Activated naive CD4-positive, alpha-beta T cell treated with anti-CD3 and anti-CD28 coated beads for 36 hours (primary cell): ENCODE results near the gene XPR1. TPM values are rescaled to one million over a fixed set of nuclear protein-coding genes. Genes with fewer than 3 reads are reported as not detected.

Experiments used
- CTCF ChIA-PET: fragments of 350-600 bp; sonication (Branson Sonifier 250); formaldehyde crosslinking; loops from one replicate; lab custom pipeline; 2021; ENCODE audit warnings: antibody characterized with exemption; lab: Charles Lee
- DNase-seq: peaks from one replicate; pipeline ENCODE4 v3.0.0-alpha.2; 2020
- H3K27ac Mint-ChIP-seq: one replicate; pipeline ENCODE4 v1.8.0; 2021; ENCODE audit warnings: mild to moderate bottlenecking, mixed read lengths
- H3K27me3 Mint-ChIP-seq: one replicate; pipeline ENCODE4 v1.8.0; 2021; ENCODE audit warnings: low read depth, mixed read lengths
- H3K36me3 Mint-ChIP-seq: one replicate; pipeline ENCODE4 v1.8.0; 2021; ENCODE audit warnings: low read depth, mixed read lengths
- H3K4me1 Mint-ChIP-seq: one replicate; pipeline ENCODE4 v1.8.0; 2021; ENCODE audit warnings: low read depth, mixed read lengths
- H3K4me3 Mint-ChIP-seq: one replicate; pipeline ENCODE4 v1.8.0; 2021; ENCODE audit warnings: mild to moderate bottlenecking, moderate library complexity, mixed read lengths
- H3K9me3 Mint-ChIP-seq: one replicate; pipeline ENCODE4 v1.8.0; 2021; ENCODE audit warnings: mixed read lengths
- intact Hi-C: fragments of 100-400 bp; cut with micrococcal nuclease; formaldehyde crosslinking; loops from one replicate; pipeline ENCODE4 v1.15.1; 2023
- total RNA-seq, 2 experiments: library from RNA; stranded (reverse); gene quantifications; one replicate each; pipeline ENCODE4 v1.2.3, GENCODE V29; 2021

XPR1 gene
- total RNA-seq, 2 experiments from 2014 or later = 14.8 to 18.1 TPM

- no peak overlapping the region for H3K27ac Mint-ChIP-seq
- intact Hi-C loops = no loop called here
- no peaks in the 10 kb centered on the region for H3K36me3 Mint-ChIP-seq
- H3K4me3 Mint-ChIP-seq = no peak overlapping the region
- CTCF ChIA-PET = no interaction called here
- no peaks in the 10 kb centered on the region for H3K27me3 Mint-ChIP-seq
- no peaks in the 10 kb centered on the region for H3K9me3 Mint-ChIP-seq
- no peaks in the 10 kb centered on the region for H3K4me1 Mint-ChIP-seq
- DNase-seq = no peak
These were observed 295.5 kb downstream of the XPR1 start for GRCh38 chr1:180927348-180927747.

GRCh38 chr1:180927841-180928240 is 296.0 kb downstream of the XPR1 start:
- no peaks in the 10 kb centered on the region for H3K9me3 Mint-ChIP-seq
- no peaks in the 10 kb centered on the region for H3K4me1 Mint-ChIP-seq
- CTCF ChIA-PET = no interaction called here
- intact Hi-C loops = no loop called here
- H3K36me3 Mint-ChIP-seq = no peaks in the 10 kb centered on the region
- no peaks in the 10 kb centered on the region for H3K27me3 Mint-ChIP-seq
- no peak overlapping the region for H3K27ac Mint-ChIP-seq
- H3K4me3 Mint-ChIP-seq = no peak overlapping the region
- no peak for DNase-seq

- CTCF ChIA-PET = no interaction called here
- no peaks in the 10 kb centered on the region for H3K4me1 Mint-ChIP-seq
- H3K36me3 Mint-ChIP-seq = no peaks in the 10 kb centered on the region
- DNase-seq = no peak
- no peak overlapping the region for H3K27ac Mint-ChIP-seq
- H3K27me3 Mint-ChIP-seq = no peaks in the 10 kb centered on the region
- H3K4me3 Mint-ChIP-seq = no peak overlapping the region
- no peaks in the 10 kb centered on the region for H3K9me3 Mint-ChIP-seq
- intact Hi-C loops = no loop called here
These were observed 296.8 kb downstream of the XPR1 start for GRCh38 chr1:180928331-180929230.

- H3K4me1 Mint-ChIP-seq = no peaks in the 10 kb centered on the region
- H3K9me3 Mint-ChIP-seq = no peaks in the 10 kb centered on the region
- no peak overlapping the region for H3K4me3 Mint-ChIP-seq
- no peak overlapping the region for H3K27ac Mint-ChIP-seq
- no peak for DNase-seq
- no peaks in the 10 kb centered on the region for H3K27me3 Mint-ChIP-seq
- H3K36me3 Mint-ChIP-seq = no peaks in the 10 kb centered on the region
- intact Hi-C loops = no loop called here
- CTCF ChIA-PET = no interaction called here
These were observed 297.6 kb downstream of the XPR1 start for GRCh38 chr1:180929389-180929788.

- Mint-ChIP-seq H3K4me1 (no peaks in the 10 kb centered on the region), H3K27ac (no peak overlapping the region), H3K27me3 (peaks cover 4% of the 10 kb centered on the region), H3K36me3 (no peaks in the 10 kb centered on the region), H3K9me3 (no peaks in the 10 kb centered on the region), H3K4me3 (no peak overlapping the region)
- no peak for DNase-seq
- CTCF ChIA-PET = interaction anchor here (0.7 to 1.3 kb wide), 2 partner anchors 16 to 393 kb away, joined by 3 read pairs; no protein-coding TSS in a partner anchor
- intact Hi-C loops = no loop called here
These were observed 298.9 kb downstream of the XPR1 start for GRCh38 chr1:180930687-180931086.

GRCh38 chr1:180931529-180931928 is 299.7 kb downstream of the XPR1 start:
- Mint-ChIP-seq H3K27ac (no peak overlapping the region), H3K9me3 (no peaks in the 10 kb centered on the region), H3K27me3 (peaks cover 4% of the 10 kb centered on the region), H3K4me3 (no peak overlapping the region), H3K36me3 (no peaks in the 10 kb centered on the region), H3K4me1 (no peaks in the 10 kb centered on the region)
- no peak for DNase-seq
- CTCF ChIA-PET = no interaction called here
- intact Hi-C loops = no loop called here

- intact Hi-C loops = no loop called here
- DNase-seq = no peak
- Mint-ChIP-seq H3K27ac (no peak overlapping the region), H3K9me3 (no peaks in the 10 kb centered on the region), H3K27me3 (peaks cover 4% of the 10 kb centered on the region), H3K36me3 (no peaks in the 10 kb centered on the region), H3K4me3 (no peak overlapping the region), H3K4me1 (no peaks in the 10 kb centered on the region)
- CTCF ChIA-PET = no interaction called here
These were observed 300.6 kb downstream of the XPR1 start for GRCh38 chr1:180932378-180932777.

- Mint-ChIP-seq H3K9me3 (no peaks in the 10 kb centered on the region), H3K27me3 (peaks cover 4% of the 10 kb centered on the region), H3K27ac (peak overlapping the region; percentile 35), H3K4me1 (no peaks in the 10 kb centered on the region), H3K4me3 (no peak overlapping the region), H3K36me3 (no peaks in the 10 kb centered on the region)
- CTCF ChIA-PET = no interaction called here
- intact Hi-C loops = no loop called here
- DNase-seq = no peak
These were observed 301.3 kb downstream of the XPR1 start for GRCh38 chr1:180933141-180933540.

GRCh38 chr1:180934563-180934962 is 302.7 kb downstream of the XPR1 start:
- intact Hi-C loops = no loop called here
- Mint-ChIP-seq H3K27ac (no peak overlapping the region), H3K36me3 (no peaks in the 10 kb centered on the region), H3K9me3 (no peaks in the 10 kb centered on the region), H3K27me3 (peaks cover 4% of the 10 kb centered on the region), H3K4me3 (no peak overlapping the region), H3K4me1 (no peaks in the 10 kb centered on the region)
- DNase-seq = no peak
- CTCF ChIA-PET = no interaction called here

GRCh38 chr1:180935326-180936109 is 303.7 kb downstream of the XPR1 start:
- CTCF ChIA-PET = no interaction called here
- Mint-ChIP-seq H3K27ac (no peak overlapping the region), H3K36me3 (no peaks in the 10 kb centered on the region), H3K9me3 (no peaks in the 10 kb centered on the region), H3K27me3 (peaks cover 4% of the 10 kb centered on the region), H3K4me1 (no peaks in the 10 kb centered on the region), H3K4me3 (no peak overlapping the region)
- no peak for DNase-seq
- intact Hi-C loops = no loop called here

- peaks cover 4% of the 10 kb centered on the region for H3K27me3 Mint-ChIP-seq
- no peak overlapping the region for H3K4me3 Mint-ChIP-seq
- H3K36me3 Mint-ChIP-seq = no peaks in the 10 kb centered on the region
- CTCF ChIA-PET = no interaction called here
- no peak for DNase-seq
- intact Hi-C loops = no loop called here
- H3K9me3 Mint-ChIP-seq = no peaks in the 10 kb centered on the region
- H3K27ac Mint-ChIP-seq = no peak overlapping the region
- H3K4me1 Mint-ChIP-seq = no peaks in the 10 kb centered on the region
These were observed 304.5 kb downstream of the XPR1 start for GRCh38 chr1:180936110-180937011.

GRCh38 chr1:180937012-180937372 is 305.2 kb downstream of the XPR1 start:
- intact Hi-C loops = no loop called here
- no peak for DNase-seq
- H3K27ac Mint-ChIP-seq = no peak overlapping the region
- no peaks in the 10 kb centered on the region for H3K9me3 Mint-ChIP-seq
- H3K36me3 Mint-ChIP-seq = no peaks in the 10 kb centered on the region
- peaks cover 4% of the 10 kb centered on the region for H3K27me3 Mint-ChIP-seq
- H3K4me1 Mint-ChIP-seq = no peaks in the 10 kb centered on the region
- CTCF ChIA-PET = no interaction called here
- H3K4me3 Mint-ChIP-seq = no peak overlapping the region
